ENCODE measurements around the gene CLCN3.

DNA sequence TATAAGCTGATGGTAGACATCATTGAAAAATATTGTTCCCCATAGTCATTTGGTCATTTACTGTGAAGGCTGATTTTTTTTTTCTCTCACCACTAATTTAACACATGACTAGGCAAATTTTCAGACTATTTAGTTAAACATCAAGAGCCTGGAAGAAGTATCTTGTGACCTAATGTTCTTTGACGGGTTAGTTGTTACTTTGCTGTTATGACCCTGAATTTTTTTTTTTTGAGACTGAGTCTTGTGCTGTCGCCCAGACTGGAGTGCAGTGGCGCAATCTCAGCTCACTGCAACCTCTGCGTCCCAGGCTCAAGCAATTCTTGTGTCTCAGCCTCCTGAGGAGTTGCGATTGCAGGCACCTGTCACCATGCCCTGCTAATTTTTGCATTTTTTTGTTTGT, 70.4 kb downstream of the CLCN3 start:
- TF ChIP-seq, protein P1, sequence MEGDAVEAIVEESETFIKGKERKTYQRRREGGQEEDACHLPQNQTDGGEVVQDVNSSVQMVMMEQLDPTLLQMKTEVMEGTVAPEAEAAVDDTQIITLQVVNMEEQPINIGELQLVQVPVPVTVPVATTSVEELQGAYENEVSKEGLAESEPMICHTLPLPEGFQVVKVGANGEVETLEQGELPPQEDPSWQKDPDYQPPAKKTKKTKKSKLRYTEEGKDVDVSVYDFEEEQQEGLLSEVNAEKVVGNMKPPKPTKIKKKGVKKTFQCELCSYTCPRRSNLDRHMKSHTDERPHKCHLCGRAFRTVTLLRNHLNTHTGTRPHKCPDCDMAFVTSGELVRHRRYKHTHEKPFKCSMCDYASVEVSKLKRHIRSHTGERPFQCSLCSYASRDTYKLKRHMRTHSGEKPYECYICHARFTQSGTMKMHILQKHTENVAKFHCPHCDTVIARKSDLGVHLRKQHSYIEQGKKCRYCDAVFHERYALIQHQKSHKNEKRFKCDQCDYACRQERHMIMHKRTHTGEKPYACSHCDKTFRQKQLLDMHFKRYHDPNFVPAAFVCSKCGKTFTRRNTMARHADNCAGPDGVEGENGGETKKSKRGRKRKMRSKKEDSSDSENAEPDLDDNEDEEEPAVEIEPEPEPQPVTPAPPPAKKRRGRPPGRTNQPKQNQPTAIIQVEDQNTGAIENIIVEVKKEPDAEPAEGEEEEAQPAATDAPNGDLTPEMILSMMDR (IDR thresholded peaks at IDR 0.05; ENCODE audit: poor library complexity): no peak
- TF ChIP-seq EZH2phosphoT487 (IDR thresholded peaks at IDR 0.05; ENCODE audit: low read depth, severe bottlenecking, unreplicated experiment): no peak
